HG03045 (cell line): ENCODE measurements around the gene BMP2K.
"Not testable (repeated sequence)": the region's sequence is repeated elsewhere in the genome, so short reads cannot be mapped to it uniquely, and the experiment has no call there.

Experiments
- ATAC-seq: cut with Tn5 transposase; IDR thresholded peaks from one replicate; pipeline ENCODE4 v1.9.1; 2021; ENCODE audit warnings: mild to moderate bottlenecking, moderate library complexity; ENCODE audit not compliant: unreplicated experiment

Gene BMP2K

GRCh38 chr4:78787392-78788006 lies 11.3 kb downstream of the BMP2K start:
- no peak for ATAC-seq

- ATAC-seq: no peak
Observed at GRCh38 chr4:78788007-78788889, 12.1 kb downstream of the BMP2K start.

GRCh38 chr4:78795594-78796416 lies 19.7 kb downstream of the BMP2K start:
- not testable (repeated sequence) for ATAC-seq

DNA sequence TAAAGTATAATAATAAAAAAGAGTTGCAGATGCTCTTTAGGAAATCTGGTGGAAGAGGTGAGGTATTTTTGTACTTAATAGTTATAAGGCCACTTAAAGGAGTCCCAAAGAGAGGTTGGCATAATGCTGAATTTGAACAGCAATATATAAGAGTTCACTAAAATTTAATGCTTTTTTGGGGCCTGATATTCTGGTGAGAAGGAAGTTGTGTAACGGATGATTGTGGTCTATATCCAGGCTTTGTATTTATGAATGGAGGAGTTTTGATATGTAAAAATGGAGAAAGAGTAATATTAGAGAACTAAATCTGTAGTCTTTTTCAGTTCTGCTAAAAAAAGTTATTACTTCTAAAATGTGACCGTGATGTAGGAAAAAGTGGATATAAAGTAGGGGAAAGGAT lies 20.4 kb downstream of the BMP2K start:
- ATAC-seq: no peak

- no peak for ATAC-seq
Observed at GRCh38 chr4:78797777-78798284, 21.7 kb downstream of the BMP2K start.

DNA sequence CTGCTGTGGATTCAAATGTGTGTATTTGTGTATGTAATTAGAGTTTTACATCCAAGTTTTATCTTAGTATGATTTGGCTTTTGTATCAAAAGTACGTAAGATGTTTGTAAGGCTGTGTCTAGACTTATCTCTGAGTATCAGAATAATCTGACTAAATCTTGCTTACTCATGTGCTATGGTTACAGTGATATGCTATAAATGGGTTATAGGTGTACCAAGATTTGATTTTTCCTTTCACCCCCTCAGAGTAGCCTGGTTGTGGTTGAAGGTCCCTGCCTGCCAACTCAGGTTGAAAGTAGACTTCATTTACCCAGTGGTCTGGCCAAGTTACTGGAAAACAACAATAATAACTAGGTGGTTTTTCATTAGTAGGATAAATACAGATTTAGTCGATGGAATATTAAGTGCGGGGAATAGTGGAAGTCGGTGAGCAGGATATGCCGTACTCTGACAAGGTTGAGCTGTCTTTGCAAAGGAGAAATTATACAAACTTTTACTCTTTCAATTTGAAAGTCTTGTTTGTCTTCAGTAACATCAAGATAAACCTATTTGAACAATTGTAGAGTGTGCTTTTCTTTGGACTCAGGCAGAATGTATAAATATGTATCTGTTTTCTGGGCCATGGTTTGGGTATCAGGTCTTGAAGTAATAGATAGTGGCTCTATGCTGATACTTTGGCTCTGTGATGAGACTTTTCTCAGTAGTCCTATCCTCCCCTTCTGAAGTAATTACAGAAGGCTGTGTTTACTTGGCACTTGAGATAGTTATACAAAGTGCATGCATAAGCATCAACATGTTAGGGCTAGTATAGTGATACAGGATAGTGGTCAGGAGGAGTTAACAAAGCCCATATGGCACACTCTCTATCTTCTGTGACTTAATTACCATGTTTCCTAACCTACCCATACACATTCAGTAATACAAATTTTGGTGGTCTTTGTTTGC lies 23.7 kb downstream of the BMP2K start:
- ATAC-seq: no peak

DNA sequence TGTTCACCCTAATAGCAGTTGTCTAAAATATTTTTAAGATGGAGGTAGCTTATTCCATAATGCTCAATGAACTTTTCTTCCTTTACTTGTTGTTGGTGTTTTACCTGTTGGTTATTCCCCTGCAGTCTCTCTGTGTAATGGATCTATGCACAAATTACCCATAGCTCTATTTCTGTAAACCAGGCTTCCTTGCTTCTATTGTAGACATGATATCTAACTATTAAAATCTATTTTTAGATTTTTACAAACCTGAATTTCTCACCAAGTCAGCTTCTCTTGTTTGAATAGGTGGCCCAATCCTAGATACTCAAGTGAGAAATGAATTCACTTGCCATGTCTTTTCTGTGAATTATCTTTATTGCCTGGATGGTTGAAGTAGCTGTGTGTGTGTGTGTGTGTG lies 24.8 kb downstream of the BMP2K start:
- ATAC-seq: no peak

GRCh38 chr4:78803983-78804382 lies 27.8 kb downstream of the BMP2K start:
- no peak for ATAC-seq

DNA sequence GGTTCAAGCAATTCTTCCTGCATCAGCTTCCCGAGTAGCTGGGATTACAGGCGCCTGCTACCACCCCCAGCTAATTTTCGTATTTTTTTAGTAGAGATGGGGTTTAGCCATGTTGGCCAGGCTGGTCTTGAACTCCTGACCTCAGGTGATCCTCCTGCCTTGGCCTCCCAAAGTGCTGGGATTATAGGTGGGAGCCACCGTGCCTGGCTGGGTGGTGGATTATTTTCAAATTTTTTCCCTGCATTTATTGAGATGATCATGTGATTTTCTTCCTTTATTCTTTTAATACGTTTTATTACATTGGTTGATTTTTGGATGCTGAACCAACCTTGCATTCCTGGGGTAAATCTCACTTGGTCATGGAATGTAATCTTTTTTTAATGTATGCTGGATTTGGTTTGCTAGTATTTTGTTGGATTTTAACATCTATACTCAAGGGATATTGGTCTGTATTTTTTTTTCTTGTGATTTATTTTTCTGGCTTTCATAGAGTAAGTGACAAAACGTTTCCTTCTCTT lies 30.9 kb downstream of the BMP2K start:
- no peak for ATAC-seq

- ATAC-seq: no peak
Observed at GRCh38 chr4:78809295-78809694, 33.1 kb downstream of the BMP2K start.

DNA sequence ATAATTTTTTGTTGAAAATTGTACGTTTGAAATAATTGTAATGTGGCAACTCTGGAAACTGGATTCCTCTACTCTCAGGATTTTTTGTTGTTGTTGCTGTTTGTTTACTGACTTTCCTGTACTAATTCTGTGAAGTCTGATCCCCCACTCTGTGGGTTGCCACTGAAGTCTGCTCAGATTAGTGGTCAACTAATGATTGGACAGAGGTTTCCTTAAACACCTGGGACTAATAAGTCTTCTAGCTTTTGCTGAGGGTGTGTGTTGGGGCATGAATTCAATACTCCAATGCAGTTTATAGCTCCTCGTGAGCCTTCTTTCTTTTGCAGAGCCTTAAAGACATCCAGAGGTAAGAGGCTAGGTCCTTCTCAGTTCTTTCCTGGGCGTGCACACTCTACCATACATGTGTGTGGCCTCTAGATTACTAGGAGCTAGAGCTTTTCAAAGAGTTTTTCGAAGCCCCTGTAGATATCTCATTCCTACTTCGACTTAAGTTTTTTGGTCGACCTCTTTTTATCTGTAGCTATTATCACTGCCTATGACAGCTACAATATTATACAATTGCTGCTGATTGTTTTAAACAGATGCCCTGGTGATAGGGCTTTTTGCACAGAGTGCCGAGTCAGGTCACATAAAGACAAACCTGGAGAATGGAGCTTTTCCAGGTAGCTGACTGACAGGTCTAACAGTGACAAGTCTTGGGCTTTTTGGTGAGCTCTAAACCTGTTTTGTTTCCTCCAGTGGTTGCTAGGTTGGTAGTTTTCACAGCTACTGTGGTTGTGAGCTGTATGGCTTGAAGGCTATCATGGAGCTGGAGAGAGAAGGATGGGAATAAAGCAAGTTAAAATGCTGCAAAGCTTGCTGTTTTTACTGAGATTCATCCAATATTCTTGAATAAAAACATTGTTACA lies 34.0 kb downstream of the BMP2K start:
- ATAC-seq: no peak

GRCh38 chr4:78811034-78811433 lies 34.9 kb downstream of the BMP2K start:
- ATAC-seq: no peak

DNA sequence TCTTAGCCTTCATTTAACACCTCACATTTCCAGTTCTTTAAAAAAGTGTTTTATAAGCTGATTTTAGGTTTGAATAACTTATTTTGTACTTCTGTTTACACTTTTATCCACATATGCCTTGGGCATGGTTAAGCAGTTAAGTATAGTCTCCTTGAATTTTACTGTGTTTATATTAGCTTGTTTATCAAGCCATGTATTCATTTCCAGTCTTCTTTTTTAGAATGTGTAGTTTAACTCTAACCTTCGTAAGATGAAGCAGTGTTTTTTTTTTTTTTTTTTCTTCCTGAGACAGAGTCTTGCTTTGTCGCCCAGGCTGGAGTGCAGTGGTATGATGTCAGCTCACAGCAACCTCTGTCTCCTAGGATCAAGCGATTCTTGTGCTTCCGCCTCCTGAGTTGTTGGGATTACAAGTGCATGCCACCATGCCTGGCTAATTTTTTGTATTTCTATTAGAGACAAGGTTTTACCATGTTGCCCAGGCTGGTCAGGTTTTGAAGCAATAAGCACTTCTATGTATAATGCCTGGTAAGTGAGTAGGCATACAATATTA lies 42.5 kb downstream of the BMP2K start:
- no peak for ATAC-seq

GRCh38 chr4:78824001-78824400 lies 47.9 kb downstream of the BMP2K start:
- ATAC-seq: no peak

GRCh38 chr4:78827191-78827590 lies 51.0 kb downstream of the BMP2K start:
- ATAC-seq: no peak

GRCh38 chr4:78829296-78829695 lies 53.1 kb downstream of the BMP2K start:
- ATAC-seq: no peak

GRCh38 chr4:78839676-78840075 lies 63.5 kb downstream of the BMP2K start:
- ATAC-seq: not testable (repeated sequence)

GRCh38 chr4:78840286-78840685 lies 64.1 kb downstream of the BMP2K start:
- ATAC-seq: not testable (repeated sequence)

- peak; percentile 46 for ATAC-seq
Observed at GRCh38 chr4:78845472-78845871, 69.3 kb downstream of the BMP2K start.
